ENCODE results near the gene PRDM16.

DNA sequence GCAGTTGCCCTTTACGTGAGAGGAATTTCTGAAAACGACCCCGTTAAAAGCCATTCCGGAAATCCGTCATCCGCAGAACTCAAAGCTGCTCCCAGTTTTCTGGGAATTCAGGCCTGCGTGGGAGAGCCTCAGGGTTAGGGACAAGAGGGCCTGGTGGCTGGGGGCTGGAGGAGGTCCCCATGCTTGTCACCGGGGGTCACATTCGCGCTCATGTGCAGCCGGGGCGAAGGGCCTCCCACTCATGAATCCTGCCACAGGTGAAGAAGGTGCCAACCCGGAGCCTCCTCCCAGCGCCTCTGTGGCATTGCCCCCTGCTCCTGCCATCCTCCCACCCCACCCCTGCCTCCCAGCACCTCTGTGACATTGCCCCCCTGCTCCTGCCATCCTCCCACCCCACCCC is 98.3 kb downstream of the PRDM16 start:
- no peak for TF ChIP-seq POLR2A (IDR thresholded peaks at IDR 0.05; ENCODE audit: low read length)
- TF ChIP-seq GATA1 (IDR thresholded peaks at IDR 0.05; ENCODE audit: low read depth, low read length) = no peak

Measured in erythroblast (primary cell).